K562 (cell line): Measurements from ENCODE around the gene VWA7. TPM values are rescaled to one million over a fixed set of nuclear protein-coding genes. Genes with fewer than 3 reads are reported as not detected.
A peak's percentile ranks its signal among the peaks of the same experiment; 100 is the strongest.

Experiments used
- BHLHE40 ChIP-seq: IDR thresholded peaks from 2 replicates; pipeline ENCODE4 v1.6.1; 2011; ENCODE audit warnings: low read length, improper control_type of control experiment
- BMI1 ChIP-seq: fragments of 150-350 bp; IDR thresholded peaks from 2 replicates; pipeline ENCODE4 v1.6.1; 2014; ENCODE audit warnings: low read length
- CBX3 ChIP-seq, 2 experiments: IDR thresholded peaks; 1 replicate in 1 of 2; 2 replicates in 1 of 2; pipeline ENCODE4 v1.6.1; 2012; ENCODE audit warnings: inconsistent platforms in 2 of 2, low read length in 2 of 2, borderline replicate concordance in 1 of 2, control low read depth in 1 of 2
- CSDE1 ChIP-seq, 2 experiments: fragments of 450-650 bp; IDR thresholded peaks; 2 replicates each; pipeline ENCODE4 v1.6.1; 2016; ENCODE audit warnings: mild to moderate bottlenecking in 1 of 2
- HCFC1 ChIP-seq: IDR thresholded peaks from 2 replicates; pipeline ENCODE4 v1.6.1; 2012; ENCODE audit warnings: low read depth, low read length, improper control_type of control experiment
- HNRNPL ChIP-seq: fragments of 200-400 bp; formaldehyde crosslinking; IDR thresholded peaks from 2 replicates; pipeline ENCODE4 v1.6.1; 2017; ENCODE audit warnings: low read depth, mild to moderate bottlenecking, low read length
- MAZ ChIP-seq, 2 experiments: fragments of 450-650 bp in 1 of 2; sonication (generic) in 1 of 2; formaldehyde crosslinking; IDR thresholded peaks in 1 of 2; conservative IDR thresholded peaks in 1 of 2; 2 replicates each; pipeline versions ENCODE4 v1.4.0 to v1.5.0; 2020; ENCODE audit warnings: mild to moderate bottlenecking in 1 of 2, missing genetic modification reagents in 1 of 2
- MCM3 ChIP-seq: fragments of 450-650 bp; IDR thresholded peaks from 2 replicates; pipeline ENCODE4 v1.6.1; 2016
- MEIS2 ChIP-seq: fragments of 450-650 bp; IDR thresholded peaks from 2 replicates; pipeline ENCODE4 v1.6.1; 2014; ENCODE audit warnings: mild to moderate bottlenecking; ENCODE audit not compliant: partially characterized antibody
- NCOA1 ChIP-seq: fragments of 450-650 bp; IDR thresholded peaks from 2 replicates; pipeline ENCODE4 v1.6.1; 2016; ENCODE audit warnings: low read depth
- NCOA6 ChIP-seq: fragments of 450-650 bp; IDR thresholded peaks from 2 replicates; pipeline ENCODE4 v1.6.1; 2017; ENCODE audit warnings: mild to moderate bottlenecking
- NONO ChIP-seq, 2 experiments: fragments of 200-400 bp in 1 of 2; fragments of 450-650 bp in 1 of 2; formaldehyde crosslinking in 1 of 2; IDR thresholded peaks; 2 replicates each; pipeline ENCODE4 v1.6.1; 2017; ENCODE audit warnings: low read depth in 2 of 2, mild to moderate bottlenecking in 2 of 2, moderate library complexity in 2 of 2, low read length in 1 of 2
- NR4A1 ChIP-seq, 2 experiments: fragments of 250-450 bp in 1 of 2; fragments of 450-650 bp in 1 of 2; sonication (Bioruptor Pico) in 1 of 2; IDR thresholded peaks; 2 replicates each; pipeline versions ENCODE4 v1.4.0 to v1.6.1; 2016 to 2020; ENCODE audit warnings: mild to moderate bottlenecking in 2 of 2, missing compliant biosample characterization in 1 of 2, missing genetic modification characterization in 1 of 2, moderate library complexity in 1 of 2
- OTX1 ChIP-seq: fragments of 450-650 bp; formaldehyde crosslinking; IDR thresholded peaks from 2 replicates; pipeline ENCODE4 v1.4.0; 2022; ENCODE audit warnings: mild to moderate bottlenecking
- RFX1 ChIP-seq: fragments of 450-650 bp; IDR thresholded peaks from 2 replicates; pipeline ENCODE4 v1.6.1; 2016; ENCODE audit warnings: mild to moderate bottlenecking, moderate library complexity
- SUPT5H ChIP-seq: fragments of 450-650 bp; IDR thresholded peaks from 2 replicates; pipeline ENCODE4 v1.6.1; 2016
- ZNF24 ChIP-seq: fragments of 450-650 bp; IDR thresholded peaks from 2 replicates; pipeline ENCODE4 v1.6.1; 2016
- ZNF324 ChIP-seq: fragments of 250-450 bp; sonication (Bioruptor Pico); IDR thresholded peaks from 2 replicates; pipeline ENCODE4 v1.4.0; 2020; ENCODE audit warnings: mild to moderate bottlenecking
- ZNF76 ChIP-seq: fragments of 250-450 bp; sonication (Bioruptor Pico); IDR thresholded peaks from 2 replicates; pipeline ENCODE4 v1.4.0; 2020; ENCODE audit warnings: mild to moderate bottlenecking, moderate library complexity, borderline replicate concordance
- polyA plus RNA-seq, 8 experiments: library from polyadenylated mRNA; depleted of rRNA in 4 of 8; stranded (reverse) in 5 of 8; unstranded in 3 of 8; fragments of >200 nt; fragmentation: Nextera tagmentation in 2 of 8; fragmentation: Illumina TruSeq in 1 of 8; extraction: Ambion mirVana in 2 of 8; extraction: Trizol in 1 of 8; gene quantifications; 2 replicates each; pipeline versions ENCODE4 v1.2.1 to v1.2.3, GENCODE V29; 2011 to 2014; ENCODE audit warnings: inconsistent platforms in 1 of 8, missing spikeins in 1 of 8
- total RNA-seq, 7 experiments: library from RNA; depleted of rRNA in 6 of 7; stranded (reverse); fragments of >200 nt in 6 of 7; fragmentation: Illumina TruSeq in 2 of 7; extraction: Trizol in 2 of 7; gene quantifications; 2 replicates each; pipeline versions ENCODE4 v1.2.1 to v1.2.3, GENCODE V29; 2011 to 2021; ENCODE audit warnings: low replicate concordance in 1 of 7
- TF ChIP-seq, protein P1 (sequence below): fragments of 150-350 bp; conservative IDR thresholded peaks from 2 replicates; pipeline ENCODE4 v1.6.1; 2014; ENCODE audit warnings: low read length
- TF ChIP-seq, protein P2 (sequence below): fragments of 450-650 bp; IDR thresholded peaks from 2 replicates; pipeline ENCODE4 v1.6.1; 2016; ENCODE audit warnings: antibody characterized with exemption
- TF ChIP-seq, protein P3 (sequence below): fragments of 450-650 bp; IDR thresholded peaks from 2 replicates; pipeline ENCODE4 v1.6.1; 2016; ENCODE audit warnings: mild to moderate bottlenecking

The VWA7 gene
- total and polyA plus RNA-seq, 9 of the 15 experiments (the other 6 are each of a cell fraction or from before 2014, with no cell fraction given) = 0.18 to 2.9 (median 0.95) TPM

DNA sequence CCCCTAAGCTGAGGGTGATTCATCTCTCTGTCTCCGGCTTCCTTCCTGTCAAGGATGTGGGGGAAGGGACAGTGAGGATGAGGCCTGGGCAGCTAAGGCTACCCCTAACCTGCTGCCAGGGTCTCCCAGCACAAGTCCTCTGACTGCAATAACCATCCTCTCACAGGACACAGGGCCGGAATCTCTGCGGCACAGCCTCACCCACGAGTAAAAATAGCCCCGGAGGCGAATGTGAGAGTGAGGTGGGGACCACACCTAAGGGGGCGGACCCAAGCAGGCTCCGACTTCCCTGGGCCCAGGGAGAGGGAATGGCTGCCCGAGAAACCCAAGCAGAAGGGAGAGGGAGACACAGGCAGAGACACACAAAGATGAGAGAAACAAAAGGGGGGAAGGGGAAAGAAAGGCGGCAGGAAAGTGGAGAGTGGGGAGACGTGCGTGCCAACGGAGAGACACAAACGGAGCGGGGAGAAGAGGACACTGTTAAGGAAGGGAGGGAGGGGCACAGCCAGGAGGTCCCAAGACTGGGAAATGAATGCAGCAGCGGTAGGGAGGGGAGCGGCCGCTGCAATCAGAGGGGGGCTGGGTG, 42.2 kb downstream of the VWA7 start (continued):
- TF ChIP-seq SUPT5H (peak; percentile 86), HCFC1 (peak; percentile 58; the same call in 1 of the 2 replicates), ZNF76 (CRISPR knock-in tag) (0 out of 2 replicates have a peak, but pooled peaks have one; percentile 33), NCOA6 (no peak), ZNF324 (no peak), NCOA1 (no peak), MAZ (CRISPR knock-in tag; conservative IDR thresholded peaks at IDR 0.05 in 1 of 2, IDR thresholded peaks at IDR 0.05 in 1 of 2) (peak in 1 of 2 experiments; percentile 70), CSDE1 (IDR thresholded peaks at IDR 0.05) (no peak), MEIS2 (no peak), OTX1 (CRISPR knock-in tag) (peak; percentile 96), HNRNPL (no peak), NONO (IDR thresholded peaks at IDR 0.05; ENCODE audit: low read depth in 2 of 2, low read length in 1 of 2) (no peak), ZNF24 (no peak), BHLHE40 (peak; percentile 3; the same call in 1 of the 2 replicates), MCM3 (no peak), NR4A1 (CRISPR knock-in tag; IDR thresholded peaks at IDR 0.05) (no peak), NR4A1 (tag; IDR thresholded peaks at IDR 0.05) (no peak), RFX1 (no peak), CBX3 (IDR thresholded peaks at IDR 0.05; ENCODE audit: borderline replicate concordance in 1 of 2, low read length in 2 of 2) (peak in 1 of 2 experiments; percentile 41; a peak in 1 of 3 replicates), BMI1 (no peak)
- TF ChIP-seq, protein P1, sequence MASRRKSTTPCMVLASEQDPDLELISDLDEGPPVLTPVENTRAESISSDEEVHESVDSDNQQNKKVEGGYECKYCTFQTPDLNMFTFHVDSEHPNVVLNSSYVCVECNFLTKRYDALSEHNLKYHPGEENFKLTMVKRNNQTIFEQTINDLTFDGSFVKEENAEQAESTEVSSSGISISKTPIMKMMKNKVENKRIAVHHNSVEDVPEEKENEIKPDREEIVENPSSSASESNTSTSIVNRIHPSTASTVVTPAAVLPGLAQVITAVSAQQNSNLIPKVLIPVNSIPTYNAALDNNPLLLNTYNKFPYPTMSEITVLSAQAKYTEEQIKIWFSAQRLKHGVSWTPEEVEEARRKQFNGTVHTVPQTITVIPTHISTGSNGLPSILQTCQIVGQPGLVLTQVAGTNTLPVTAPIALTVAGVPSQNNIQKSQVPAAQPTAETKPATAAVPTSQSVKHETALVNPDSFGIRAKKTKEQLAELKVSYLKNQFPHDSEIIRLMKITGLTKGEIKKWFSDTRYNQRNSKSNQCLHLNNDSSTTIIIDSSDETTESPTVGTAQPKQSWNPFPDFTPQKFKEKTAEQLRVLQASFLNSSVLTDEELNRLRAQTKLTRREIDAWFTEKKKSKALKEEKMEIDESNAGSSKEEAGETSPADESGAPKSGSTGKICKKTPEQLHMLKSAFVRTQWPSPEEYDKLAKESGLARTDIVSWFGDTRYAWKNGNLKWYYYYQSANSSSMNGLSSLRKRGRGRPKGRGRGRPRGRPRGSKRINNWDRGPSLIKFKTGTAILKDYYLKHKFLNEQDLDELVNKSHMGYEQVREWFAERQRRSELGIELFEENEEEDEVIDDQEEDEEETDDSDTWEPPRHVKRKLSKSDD = 0 out of 2 replicates have a peak, but pooled peaks have one; percentile 43
- TF ChIP-seq, protein P2, sequence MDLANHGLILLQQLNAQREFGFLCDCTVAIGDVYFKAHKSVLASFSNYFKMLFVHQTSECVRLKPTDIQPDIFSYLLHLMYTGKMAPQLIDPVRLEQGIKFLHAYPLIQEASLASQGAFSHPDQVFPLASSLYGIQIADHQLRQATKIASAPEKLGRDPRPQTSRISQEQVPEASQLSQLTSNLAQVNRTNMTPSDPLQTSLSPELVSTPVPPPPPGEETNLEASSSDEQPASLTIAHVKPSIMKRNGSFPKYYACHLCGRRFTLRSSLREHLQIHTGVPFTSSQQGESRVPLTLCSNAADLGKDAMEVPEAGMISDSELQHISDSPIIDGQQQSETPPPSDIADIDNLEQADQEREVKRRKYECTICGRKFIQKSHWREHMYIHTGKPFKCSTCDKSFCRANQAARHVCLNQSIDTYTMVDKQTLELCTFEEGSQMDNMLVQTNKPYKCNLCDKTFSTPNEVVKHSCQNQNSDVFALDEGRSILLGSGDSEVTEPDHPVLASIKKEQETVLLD = 0 out of 2 replicates have a peak, but pooled peaks have one; percentile 60
- TF ChIP-seq, protein P3, sequence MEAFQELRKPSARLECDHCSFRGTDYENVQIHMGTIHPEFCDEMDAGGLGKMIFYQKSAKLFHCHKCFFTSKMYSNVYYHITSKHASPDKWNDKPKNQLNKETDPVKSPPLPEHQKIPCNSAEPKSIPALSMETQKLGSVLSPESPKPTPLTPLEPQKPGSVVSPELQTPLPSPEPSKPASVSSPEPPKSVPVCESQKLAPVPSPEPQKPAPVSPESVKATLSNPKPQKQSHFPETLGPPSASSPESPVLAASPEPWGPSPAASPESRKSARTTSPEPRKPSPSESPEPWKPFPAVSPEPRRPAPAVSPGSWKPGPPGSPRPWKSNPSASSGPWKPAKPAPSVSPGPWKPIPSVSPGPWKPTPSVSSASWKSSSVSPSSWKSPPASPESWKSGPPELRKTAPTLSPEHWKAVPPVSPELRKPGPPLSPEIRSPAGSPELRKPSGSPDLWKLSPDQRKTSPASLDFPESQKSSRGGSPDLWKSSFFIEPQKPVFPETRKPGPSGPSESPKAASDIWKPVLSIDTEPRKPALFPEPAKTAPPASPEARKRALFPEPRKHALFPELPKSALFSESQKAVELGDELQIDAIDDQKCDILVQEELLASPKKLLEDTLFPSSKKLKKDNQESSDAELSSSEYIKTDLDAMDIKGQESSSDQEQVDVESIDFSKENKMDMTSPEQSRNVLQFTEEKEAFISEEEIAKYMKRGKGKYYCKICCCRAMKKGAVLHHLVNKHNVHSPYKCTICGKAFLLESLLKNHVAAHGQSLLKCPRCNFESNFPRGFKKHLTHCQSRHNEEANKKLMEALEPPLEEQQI = no peak
